H9 (cell line): ENCODE results near the gene PNO1. TPM values are rescaled to one million over a fixed set of nuclear protein-coding genes. Genes with fewer than 3 reads are reported as not detected.

Source experiments
- DNase-seq: peaks from one replicate; pipeline ENCODE4 v3.0.0-alpha.2; 2017
- H2AFZ ChIP-seq: one replicate; pipeline ENCODE4 v1.6.1; 2013; ENCODE audit warnings: mild to moderate bottlenecking, low read length, control low read depth, moderate library complexity
- H2AK5ac ChIP-seq: 2 replicates; pipeline ENCODE4 v1.6.1; 2013; ENCODE audit warnings: low read length, control low read depth, mixed read lengths; ENCODE audit not compliant: insufficient read length
- H2BK120ac ChIP-seq: one replicate; pipeline ENCODE4 v1.6.1; 2013; ENCODE audit warnings: low read depth, mild to moderate bottlenecking, low read length, control low read depth, inconsistent platforms; ENCODE audit not compliant: poor library complexity, severe bottlenecking
- H2BK12ac ChIP-seq: 2 replicates; pipeline ENCODE4 v1.6.1; 2013; ENCODE audit warnings: low read length, control low read depth, mixed read lengths, low read depth; ENCODE audit not compliant: insufficient read length
- H2BK15ac ChIP-seq: 2 replicates; pipeline ENCODE4 v1.6.1; 2013; ENCODE audit warnings: low read depth, low read length, control low read depth
- H2BK20ac ChIP-seq: one replicate; pipeline ENCODE4 v1.6.1; 2013; ENCODE audit warnings: low read depth, mild to moderate bottlenecking, low read length, control low read depth, inconsistent platforms; ENCODE audit not compliant: poor library complexity, severe bottlenecking
- H2BK5ac ChIP-seq: 2 replicates; pipeline ENCODE4 v1.6.1; 2013; ENCODE audit warnings: low read length, control low read depth, mixed read lengths; ENCODE audit not compliant: insufficient read length
- H3K14ac ChIP-seq: 2 replicates; pipeline ENCODE4 v1.6.1; 2013; ENCODE audit warnings: low read length, control low read depth; ENCODE audit not compliant: insufficient read depth
- H3K18ac ChIP-seq: 2 replicates; pipeline ENCODE4 v1.6.1; 2013; ENCODE audit warnings: low read depth, mild to moderate bottlenecking, mixed read lengths, low read length, control low read depth; ENCODE audit not compliant: insufficient read length
- H3K23ac ChIP-seq: 2 replicates; pipeline ENCODE4 v1.6.1; 2013; ENCODE audit warnings: low read length, control low read depth, mixed read lengths, low read depth; ENCODE audit not compliant: insufficient read length
- H3K23me2 ChIP-seq: 2 replicates; pipeline ENCODE4 v1.6.1; 2013; ENCODE audit warnings: low read depth, mild to moderate bottlenecking, mixed read lengths, low read length, control low read depth; ENCODE audit not compliant: insufficient read length, poor library complexity, severe bottlenecking
- H3K27ac ChIP-seq: 2 replicates; pipeline ENCODE4 v1.5.1; 2013; ENCODE audit warnings: low read length, control low read depth, mixed read lengths, low read depth; ENCODE audit not compliant: insufficient read length
- H3K27me3 ChIP-seq: 2 replicates; pipeline ENCODE4 v1.6.1; 2013; ENCODE audit warnings: low read length, control low read depth, inconsistent platforms; ENCODE audit not compliant: insufficient read depth
- H3K4ac ChIP-seq: 2 replicates; pipeline ENCODE4 v1.6.1; 2013; ENCODE audit warnings: low read depth, mild to moderate bottlenecking, control low read depth, inconsistent platforms, low read length, moderate library complexity
- H3K4me1 ChIP-seq: 2 replicates; pipeline ENCODE4 v1.6.1; 2013; ENCODE audit warnings: low read length, control low read depth, inconsistent platforms; ENCODE audit not compliant: insufficient read depth
- H3K4me2 ChIP-seq: 2 replicates; pipeline ENCODE4 v1.6.1; 2013; ENCODE audit warnings: low read length, control low read depth, mixed read lengths; ENCODE audit not compliant: insufficient read length, insufficient read depth
- H3K56ac ChIP-seq: 2 replicates; pipeline ENCODE4 v1.6.1; 2013; ENCODE audit warnings: low read depth, mild to moderate bottlenecking, mixed read lengths, low read length, control low read depth; ENCODE audit not compliant: insufficient read length
- H3K79me1 ChIP-seq: 2 replicates; pipeline ENCODE4 v1.6.1; 2013; ENCODE audit warnings: low read depth, mild to moderate bottlenecking, moderate library complexity, low read length, control low read depth, inconsistent platforms; ENCODE audit not compliant: insufficient read depth, poor library complexity, severe bottlenecking
- H3K79me2 ChIP-seq: 2 replicates; pipeline ENCODE4 v1.6.1; 2013; ENCODE audit warnings: low read length, control low read depth, inconsistent platforms; ENCODE audit not compliant: insufficient read depth
- H3K9ac ChIP-seq: 2 replicates; pipeline ENCODE4 v1.6.1; 2013; ENCODE audit warnings: low read length, control low read depth, mixed read lengths; ENCODE audit not compliant: insufficient read length; ENCODE audit errors: extremely low read depth
- H3K9me3 ChIP-seq: one replicate; pipeline ENCODE4 v1.6.1; 2013; ENCODE audit warnings: low read depth, low read length, inconsistent platforms; ENCODE audit not compliant: control insufficient read depth
- H3T11ph ChIP-seq: one replicate; pipeline ENCODE4 v1.6.1; 2013; ENCODE audit warnings: mild to moderate bottlenecking, low read length, control low read depth, inconsistent platforms
- H4K20me1 ChIP-seq: one replicate; pipeline ENCODE4 v1.6.1; 2013; ENCODE audit not compliant: control insufficient read depth, insufficient read length, insufficient read depth
- H4K5ac ChIP-seq: 2 replicates; pipeline ENCODE4 v1.6.1; 2013; ENCODE audit warnings: low read depth, mild to moderate bottlenecking, mixed read lengths, low read length, control low read depth; ENCODE audit not compliant: insufficient read length
- H4K8ac ChIP-seq: replicated peaks from 2 replicates; pipeline ENCODE4 v1.6.1; 2013; ENCODE audit warnings: low read length, control low read depth, mixed read lengths, low read depth; ENCODE audit not compliant: insufficient read length
- H4K91ac ChIP-seq: 2 replicates; pipeline ENCODE4 v1.6.1; 2013; ENCODE audit warnings: low read depth, mild to moderate bottlenecking, moderate library complexity, mixed read lengths, low read length, control low read depth; ENCODE audit not compliant: insufficient read length
- H3K27ac Mint-ChIP-seq, 3 experiments: 2 replicates in 2 of 3; 3 replicates in 1 of 3; pipeline ENCODE4 v1.8.0; 2020 to 2021; ENCODE audit warnings: mixed read lengths in 3 of 3, mild to moderate bottlenecking in 1 of 3, moderate library complexity in 1 of 3
- H3K27me3 Mint-ChIP-seq: 2 replicates; pipeline ENCODE4 v1.8.0; 2021; ENCODE audit warnings: low read depth, mild to moderate bottlenecking, moderate library complexity, mixed read lengths
- H3K36me3 Mint-ChIP-seq, 3 experiments: 2 replicates in 2 of 3; 3 replicates in 1 of 3; pipeline ENCODE4 v1.8.0; 2020 to 2021; ENCODE audit warnings: low read depth in 3 of 3, mixed read lengths in 3 of 3; ENCODE audit not compliant: insufficient read depth in 1 of 3
- H3K4me1 Mint-ChIP-seq, 2 experiments: 2 replicates each; pipeline ENCODE4 v1.8.0; 2020; ENCODE audit warnings: mixed read lengths in 2 of 2
- H3K4me3 Mint-ChIP-seq, 2 experiments: 2 replicates in 1 of 2; 3 replicates in 1 of 2; pipeline ENCODE4 v1.8.0; 2020 to 2021; ENCODE audit warnings: mild to moderate bottlenecking in 2 of 2, mixed read lengths in 2 of 2, moderate library complexity in 1 of 2
- H3K9me3 Mint-ChIP-seq, 2 experiments: 2 replicates in 1 of 2; 3 replicates in 1 of 2; pipeline ENCODE4 v1.8.0; 2020; ENCODE audit warnings: mild to moderate bottlenecking in 2 of 2, mixed read lengths in 2 of 2, moderate library complexity in 1 of 2
- CTCF ChIP-seq: fragments of 200-600 bp; sonication (generic); conservative IDR thresholded peaks from 3 replicates; pipeline ENCODE4 v1.8.0; 2021; ENCODE audit warnings: antibody characterized with exemption, mild to moderate bottlenecking
- WGBS: extraction: QIAGEN DNeasy Blood & Tissue Kit; methylation state at CpG from one replicate; pipeline ENCODE4 v1.1.7; 2013; ENCODE audit warnings: missing lambda C conversion rate, low lambda C conversion rate, mixed read lengths; ENCODE audit not compliant: insufficient read length; ENCODE audit errors: extremely low coverage; 5-methylcytosine and 5-hydroxymethylcytosine counted together
- total RNA-seq: library from RNA; stranded (reverse); gene quantifications from 2 replicates; pipeline ENCODE4 v1.2.1, GENCODE V29; 2021

The PNO1 gene
- total RNA-seq, 1 experiment from 2014 or later = 46.5 TPM

GRCh38 chr2:68171684-68172083, 14.0 kb downstream of the PNO1 start:
- Mint-ChIP-seq H3K27me3 (no peaks in the 10 kb centered on the region), H3K4me3 (no peak overlapping the region), H3K9me3 (no peaks in the 10 kb centered on the region), H3K4me1 (no peaks in the 10 kb centered on the region), H3K36me3 (peaks cover 12 to 52% (median 24%) of the 10 kb centered on the region in 3 experiments; a peak in 6 of 7 replicates), H3K27ac (no peak overlapping the region)
- WGBS = 100% methylated on average over 1 of the region's 4 CpGs
- no peak overlapping the region for H3K56ac ChIP-seq
- no peaks in the 10 kb centered on the region for H3K79me1 ChIP-seq
- no peak overlapping the region for H2AFZ ChIP-seq
- H4K20me1 ChIP-seq = peaks cover 2% of the 10 kb centered on the region
- no peak overlapping the region for H2BK120ac ChIP-seq
- no peaks in the 10 kb centered on the region for H3K27me3 ChIP-seq
- no peaks in the 10 kb centered on the region for H3K4me1 ChIP-seq
- H2BK5ac ChIP-seq = no peak overlapping the region
- H3K23ac ChIP-seq = no peak overlapping the region
- no peak overlapping the region for H2AK5ac ChIP-seq
- H3K18ac ChIP-seq = no peak overlapping the region
- no peak overlapping the region for H4K5ac ChIP-seq
- peak overlapping the region; percentile 87 for H4K8ac ChIP-seq
- H2BK15ac ChIP-seq = no peak overlapping the region
- no peak overlapping the region for H3K4ac ChIP-seq
- H2BK20ac ChIP-seq = no peak overlapping the region
- no peak overlapping the region for H3K27ac ChIP-seq
- no peak overlapping the region for H4K91ac ChIP-seq
- no peaks in the 10 kb centered on the region for H3K9me3 ChIP-seq
- H3T11ph ChIP-seq = no peak overlapping the region
- no peak overlapping the region for H3K4me2 ChIP-seq
- no peak for TF ChIP-seq CTCF
- DNase-seq = no peak
- no peaks in the 10 kb centered on the region for H3K79me2 ChIP-seq
- H3K23me2 ChIP-seq = no peaks in the 10 kb centered on the region
- H3K14ac ChIP-seq = no peak overlapping the region
- no peak overlapping the region for H3K9ac ChIP-seq
- no peak overlapping the region for H2BK12ac ChIP-seq
